Cardiac muscle cell (in vitro differentiated cells and primary cell): ENCODE measurements around the gene SPP1. TPM values are rescaled to one million over a fixed set of nuclear protein-coding genes. Genes with fewer than 3 reads are reported as not detected.

Source experiments
- DNase-seq, 2 donors: peaks; one replicate each; pipeline versions ENCODE4 v3.0.0 to v3.0.0-alpha.2; 2010 to 2017; ENCODE audit warnings: low read depth in 1 of 2, low spot score in 1 of 2
- H3K27ac ChIP-seq: fragments of 200-600 bp; sonication (generic); 2 replicates; pipeline ENCODE4 v1.5.1; 2016
- H3K27me3 ChIP-seq: fragments of 200-600 bp; sonication (generic); 2 replicates; pipeline ENCODE4 v1.6.0; 2016; ENCODE audit warnings: control low read depth
- H3K36me3 ChIP-seq: fragments of 200-600 bp; sonication (generic); 2 replicates; pipeline ENCODE4 v1.5.1; 2016; ENCODE audit warnings: control low read depth
- H3K4me1 ChIP-seq: fragments of 200-600 bp; sonication (generic); 2 replicates; pipeline ENCODE4 v1.8.1; 2017; ENCODE audit warnings: low read depth, mild to moderate bottlenecking, mixed run types
- H3K4me3 ChIP-seq: fragments of 200-600 bp; sonication (generic); 2 replicates; pipeline ENCODE4 v1.5.1; 2016; ENCODE audit warnings: mild to moderate bottlenecking
- H3K9me3 ChIP-seq: fragments of 200-600 bp; sonication (generic); 2 replicates; pipeline ENCODE4 v1.5.1; 2017; ENCODE audit warnings: low read depth, mild to moderate bottlenecking, control low read depth
- polyA plus RNA-seq: library from polyadenylated mRNA; unstranded; fragments of >200 nt; fragmentation: Nextera tagmentation; extraction: Ambion mirVana; gene quantifications from 2 replicates; pipeline ENCODE4 v1.2.1, GENCODE V29; 2016
- total RNA-seq: library from RNA; depleted of rRNA; stranded (reverse); fragments of >200 nt; gene quantifications from 2 replicates; pipeline ENCODE4 v1.2.3, GENCODE V29; 2016
- TF ChIP-seq, protein P1 (sequence below): IDR thresholded peaks from 2 replicates; pipeline ENCODE4 v1.5.1; 2012; ENCODE audit warnings: low read depth, mild to moderate bottlenecking, low read length

The SPP1 gene
- total and polyA plus RNA-seq, 2 experiments from 2014 or later, result 0.12 to 0.54 TPM

DNA sequence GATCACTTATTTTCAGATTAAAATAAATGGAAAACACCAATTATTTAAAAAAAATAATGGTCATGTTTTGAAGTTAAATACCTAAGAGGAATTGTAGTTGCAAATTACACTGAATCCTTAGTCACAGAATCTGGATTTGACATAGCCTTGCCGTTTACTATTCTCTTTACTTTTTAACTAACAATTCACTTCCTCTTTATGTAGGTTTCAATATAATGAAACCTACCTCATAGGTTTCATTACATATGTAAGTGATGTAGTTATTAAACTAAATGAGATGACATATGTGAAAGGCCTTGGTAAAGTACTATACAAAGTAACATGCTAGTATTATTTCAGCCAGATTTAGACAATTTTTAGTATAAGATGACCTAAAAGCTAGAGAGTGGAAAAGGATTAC lies 6.5 kb downstream of the SPP1 start:
- H3K4me1 ChIP-seq, result no peaks in the 10 kb centered on the region
- no peak overlapping the region for H3K27ac ChIP-seq
- H3K27me3 ChIP-seq, result no peaks in the 10 kb centered on the region
- no peaks in the 10 kb centered on the region for H3K9me3 ChIP-seq
- no peak for DNase-seq
- TF ChIP-seq, protein P1, sequence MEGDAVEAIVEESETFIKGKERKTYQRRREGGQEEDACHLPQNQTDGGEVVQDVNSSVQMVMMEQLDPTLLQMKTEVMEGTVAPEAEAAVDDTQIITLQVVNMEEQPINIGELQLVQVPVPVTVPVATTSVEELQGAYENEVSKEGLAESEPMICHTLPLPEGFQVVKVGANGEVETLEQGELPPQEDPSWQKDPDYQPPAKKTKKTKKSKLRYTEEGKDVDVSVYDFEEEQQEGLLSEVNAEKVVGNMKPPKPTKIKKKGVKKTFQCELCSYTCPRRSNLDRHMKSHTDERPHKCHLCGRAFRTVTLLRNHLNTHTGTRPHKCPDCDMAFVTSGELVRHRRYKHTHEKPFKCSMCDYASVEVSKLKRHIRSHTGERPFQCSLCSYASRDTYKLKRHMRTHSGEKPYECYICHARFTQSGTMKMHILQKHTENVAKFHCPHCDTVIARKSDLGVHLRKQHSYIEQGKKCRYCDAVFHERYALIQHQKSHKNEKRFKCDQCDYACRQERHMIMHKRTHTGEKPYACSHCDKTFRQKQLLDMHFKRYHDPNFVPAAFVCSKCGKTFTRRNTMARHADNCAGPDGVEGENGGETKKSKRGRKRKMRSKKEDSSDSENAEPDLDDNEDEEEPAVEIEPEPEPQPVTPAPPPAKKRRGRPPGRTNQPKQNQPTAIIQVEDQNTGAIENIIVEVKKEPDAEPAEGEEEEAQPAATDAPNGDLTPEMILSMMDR, result no peak
- H3K36me3 ChIP-seq, result no peaks in the 10 kb centered on the region
- H3K4me3 ChIP-seq, result no peak overlapping the region

DNA sequence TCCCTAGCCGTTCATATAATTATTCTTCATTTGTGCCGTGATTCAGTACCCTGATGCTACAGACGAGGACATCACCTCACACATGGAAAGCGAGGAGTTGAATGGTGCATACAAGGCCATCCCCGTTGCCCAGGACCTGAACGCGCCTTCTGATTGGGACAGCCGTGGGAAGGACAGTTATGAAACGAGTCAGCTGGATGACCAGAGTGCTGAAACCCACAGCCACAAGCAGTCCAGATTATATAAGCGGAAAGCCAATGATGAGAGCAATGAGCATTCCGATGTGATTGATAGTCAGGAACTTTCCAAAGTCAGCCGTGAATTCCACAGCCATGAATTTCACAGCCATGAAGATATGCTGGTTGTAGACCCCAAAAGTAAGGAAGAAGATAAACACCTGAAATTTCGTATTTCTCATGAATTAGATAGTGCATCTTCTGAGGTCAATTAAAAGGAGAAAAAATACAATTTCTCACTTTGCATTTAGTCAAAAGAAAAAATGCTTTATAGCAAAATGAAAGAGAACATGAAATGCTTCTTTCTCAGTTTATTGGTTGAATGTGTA lies 7.0 kb downstream of the SPP1 start:
- TF ChIP-seq, protein P1, result no peak
- Histone ChIP-seq H3K4me1 (no peaks in the 10 kb centered on the region), H3K9me3 (no peaks in the 10 kb centered on the region), H3K27ac (no peak overlapping the region), H3K27me3 (no peaks in the 10 kb centered on the region), H3K4me3 (no peak overlapping the region), H3K36me3 (no peaks in the 10 kb centered on the region)
- peak in 1 of 2 donors; percentile 47 for DNase-seq

DNA sequence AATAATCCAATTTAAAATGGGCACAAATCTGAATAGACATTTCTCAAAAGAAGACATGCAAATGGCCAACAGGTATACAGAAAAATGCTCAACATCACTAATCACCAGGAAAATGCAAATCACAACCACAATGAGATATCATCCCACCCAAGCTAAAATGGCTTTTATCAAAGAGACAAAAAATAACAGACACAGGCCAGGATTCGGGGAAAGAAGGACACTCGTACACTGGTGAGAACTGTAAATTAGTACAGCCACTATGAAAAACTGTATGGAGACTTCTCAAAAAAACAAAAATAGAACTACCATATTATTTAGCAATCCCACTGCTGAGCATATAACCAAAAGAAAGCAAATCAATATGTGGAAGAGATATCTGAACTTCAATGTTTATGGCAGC lies 8.5 kb downstream of the SPP1 start:
- no peaks in the 10 kb centered on the region for H3K9me3 ChIP-seq
- no peak overlapping the region for H3K4me3 ChIP-seq
- H3K36me3 ChIP-seq, result no peaks in the 10 kb centered on the region
- DNase-seq, result no peak
- TF ChIP-seq, protein P1, result no peak
- H3K4me1 ChIP-seq, result no peaks in the 10 kb centered on the region
- no peak overlapping the region for H3K27ac ChIP-seq
- H3K27me3 ChIP-seq, result no peaks in the 10 kb centered on the region

DNA sequence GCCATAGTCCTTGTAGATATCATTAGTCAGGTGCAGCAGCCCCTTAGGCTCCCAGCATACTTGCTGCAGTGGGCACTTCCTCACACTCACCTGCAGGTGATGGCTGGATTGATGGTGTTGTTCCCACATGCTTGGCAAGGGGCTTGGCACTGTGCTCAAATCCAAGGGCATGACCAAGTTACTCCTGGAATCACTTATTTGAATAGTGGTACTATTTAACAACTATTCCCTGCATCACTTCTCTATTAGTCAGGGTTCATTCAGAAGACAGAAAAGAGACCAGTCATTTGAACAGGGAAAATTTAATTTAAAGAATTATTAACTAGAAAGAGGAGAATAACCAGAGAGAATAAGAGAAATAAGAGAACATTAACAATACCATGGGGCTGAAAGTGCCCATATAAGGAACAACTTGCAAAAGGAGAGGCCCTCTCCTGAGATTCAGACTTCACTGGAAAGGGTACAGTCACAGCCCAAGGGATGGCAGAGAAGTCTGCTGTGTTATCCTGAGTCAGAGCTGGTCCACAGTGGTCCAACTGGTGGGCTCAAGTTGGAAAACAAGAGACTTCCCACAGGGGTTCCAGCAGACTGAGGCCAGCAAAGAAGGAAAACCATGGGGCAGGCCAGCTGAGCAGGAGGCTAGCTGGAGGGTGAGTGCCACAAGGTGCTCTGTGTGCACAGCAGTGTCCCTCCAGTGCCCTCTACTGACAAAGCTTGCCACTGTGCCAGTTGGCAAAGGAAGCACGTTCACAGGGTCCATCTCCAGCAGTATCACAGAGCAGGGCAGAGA lies 9.8 kb downstream of the SPP1 start:
- TF ChIP-seq, protein P1, result peak; percentile 50
- H3K27ac ChIP-seq, result no peak overlapping the region
- no peaks in the 10 kb centered on the region for H3K9me3 ChIP-seq
- H3K4me3 ChIP-seq, result no peak overlapping the region
- no peaks in the 10 kb centered on the region for H3K36me3 ChIP-seq
- H3K4me1 ChIP-seq, result no peaks in the 10 kb centered on the region
- peak; percentile 31 to 57 for DNase-seq
- no peaks in the 10 kb centered on the region for H3K27me3 ChIP-seq

DNA sequence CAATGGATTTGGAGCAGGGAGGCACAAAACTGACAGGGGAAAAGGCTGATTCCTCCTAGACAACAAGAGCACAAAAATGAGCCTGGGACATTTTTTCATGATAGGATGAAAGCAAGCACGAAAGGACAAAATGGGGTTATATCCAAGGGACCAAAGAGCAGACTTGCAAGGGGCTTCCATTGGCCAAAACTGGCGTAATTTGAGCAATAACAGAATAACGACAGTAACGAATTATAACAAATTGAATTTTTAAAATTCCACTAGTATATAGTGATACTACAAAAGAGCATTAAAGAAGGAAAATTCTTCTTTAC lies 10.3 kb downstream of the SPP1 start:
- Histone ChIP-seq H3K4me3 (no peak overlapping the region), H3K27me3 (no peaks in the 10 kb centered on the region), H3K4me1 (no peaks in the 10 kb centered on the region), H3K36me3 (no peaks in the 10 kb centered on the region), H3K9me3 (no peaks in the 10 kb centered on the region), H3K27ac (no peak overlapping the region)
- TF ChIP-seq, protein P1, result no peak
- DNase-seq, result no peak
